Measurements from ENCODE around the gene ALK.

ALK gene

DNA sequence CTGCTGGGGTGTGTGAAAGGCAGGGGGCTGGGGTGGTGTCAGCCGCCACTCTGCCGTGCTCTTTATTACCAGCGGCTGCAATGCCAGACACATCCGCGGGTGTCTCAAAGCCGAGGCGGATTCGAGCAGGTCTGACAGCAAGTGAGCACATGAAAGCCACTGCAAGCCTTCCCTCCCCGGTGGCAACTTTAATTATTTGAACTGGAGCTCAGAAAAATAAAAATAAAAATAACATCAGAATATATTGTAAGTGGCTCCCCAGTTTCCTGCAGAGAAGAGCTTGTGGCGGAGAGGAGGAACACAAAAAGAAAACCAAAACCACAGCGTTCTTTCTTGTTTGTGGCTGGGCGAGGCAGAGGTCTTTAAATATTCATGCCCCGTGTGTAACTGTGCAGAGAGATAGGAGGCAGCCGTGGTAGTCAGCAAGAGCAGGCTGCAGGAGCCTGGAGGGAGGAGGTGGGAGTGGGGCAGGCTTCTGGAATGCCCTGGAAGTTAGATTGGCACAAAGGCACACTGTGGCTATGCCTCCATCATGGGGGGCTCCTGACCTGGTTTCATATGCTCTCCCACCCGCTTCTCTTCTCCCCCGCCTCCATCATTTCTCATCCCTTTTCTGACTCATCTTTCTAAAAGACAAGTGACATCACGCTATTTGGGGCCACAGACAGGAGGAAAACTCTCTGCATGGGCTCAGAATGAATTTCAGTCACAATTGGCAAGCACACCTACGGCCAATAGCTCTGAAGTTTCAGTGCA is 606.4 kb downstream of the ALK start:
- DNase-seq (ENCODE audit: low read depth): no peak

- DNase-seq (ENCODE audit: low read depth): no peak
Measured at GRCh38 chr2:29311458-29311857, 609.9 kb downstream of the ALK start.

GRCh38 chr2:29310650-29311348 is 610.6 kb downstream of the ALK start:
- no peak for DNase-seq (ENCODE audit: low read depth)

GRCh38 chr2:29309090-29310029 is 612.0 kb downstream of the ALK start:
- peak; percentile 49 for DNase-seq (ENCODE audit: low read depth)

DNA sequence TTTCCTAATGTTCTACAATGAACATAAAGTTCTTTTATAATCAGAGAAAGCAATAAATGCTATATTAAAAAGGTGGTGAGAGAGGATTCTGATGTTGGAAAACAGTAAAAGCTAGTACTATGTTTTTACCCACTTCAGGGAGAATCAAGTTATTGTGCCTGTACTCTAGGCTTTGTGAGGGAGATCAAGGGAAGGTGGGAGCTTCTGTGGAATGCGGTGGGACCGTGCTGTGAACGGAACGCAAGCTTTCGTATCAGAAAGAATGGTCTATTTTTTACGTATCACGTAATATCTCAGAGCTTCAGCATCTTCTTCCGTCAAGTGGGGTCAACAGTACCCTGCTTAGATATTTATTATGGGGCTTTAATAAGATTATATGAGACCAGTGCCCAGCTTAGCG is 613.0 kb downstream of the ALK start:
- DNase-seq (ENCODE audit: low read depth): no peak

DNA sequence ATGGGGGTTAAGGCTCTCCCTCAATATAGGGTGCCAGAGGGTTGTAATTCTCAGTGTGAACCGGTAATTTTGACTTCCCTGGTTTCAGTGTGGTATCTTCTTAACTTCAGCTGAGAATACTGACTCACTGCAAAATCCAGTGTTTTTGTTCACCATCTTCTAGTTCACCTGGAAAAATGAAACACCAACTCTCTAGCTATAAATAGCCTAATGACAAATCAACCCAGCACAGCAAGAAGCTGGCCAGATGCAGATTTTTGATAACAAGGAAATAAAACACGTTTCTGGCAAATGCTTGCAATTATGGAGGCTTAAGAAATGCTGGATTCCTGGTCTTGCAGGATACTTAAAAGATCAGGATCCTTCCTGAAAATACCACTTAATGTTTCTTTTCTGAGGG is 613.9 kb downstream of the ALK start:
- no peak for DNase-seq (ENCODE audit: low read depth)

- no peak for DNase-seq (ENCODE audit: low read depth)
Measured at GRCh38 chr2:29305762-29306161, 615.6 kb downstream of the ALK start.

DNA sequence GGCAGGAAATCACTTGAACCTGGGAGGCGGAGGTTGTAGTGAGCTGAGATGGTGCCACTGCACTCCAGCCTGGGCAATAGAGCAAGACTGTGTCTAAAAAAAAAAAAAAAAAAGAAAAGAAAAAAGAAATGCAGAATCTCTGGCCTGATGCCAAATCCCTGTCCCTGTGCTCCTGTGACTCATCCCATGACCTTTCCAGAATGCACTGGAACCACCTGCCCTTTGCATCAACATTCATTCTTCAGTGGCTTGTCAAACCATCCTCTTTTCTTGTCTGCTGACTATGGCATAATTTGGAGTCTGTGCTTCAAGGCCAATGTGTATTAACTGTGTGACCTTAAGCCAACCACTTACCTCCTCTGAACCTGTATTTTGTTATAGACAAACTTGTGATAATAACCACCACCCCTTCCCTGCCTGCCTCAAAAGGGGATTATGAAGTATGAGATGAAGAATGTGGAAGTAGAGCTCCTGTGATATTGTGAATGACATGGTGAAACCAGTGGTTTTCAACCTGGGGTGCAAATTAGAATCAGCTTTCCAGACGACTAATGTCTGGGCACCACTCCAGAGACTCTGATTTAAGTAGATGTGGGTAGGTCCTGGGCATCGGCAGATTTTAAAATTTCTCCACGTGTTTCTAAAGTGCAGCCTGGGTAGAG is 616.9 kb downstream of the ALK start:
- no peak for DNase-seq (ENCODE audit: low read depth)

GRCh38 chr2:29296585-29296984 is 624.8 kb downstream of the ALK start:
- no peak for DNase-seq (ENCODE audit: low read depth)

DNA sequence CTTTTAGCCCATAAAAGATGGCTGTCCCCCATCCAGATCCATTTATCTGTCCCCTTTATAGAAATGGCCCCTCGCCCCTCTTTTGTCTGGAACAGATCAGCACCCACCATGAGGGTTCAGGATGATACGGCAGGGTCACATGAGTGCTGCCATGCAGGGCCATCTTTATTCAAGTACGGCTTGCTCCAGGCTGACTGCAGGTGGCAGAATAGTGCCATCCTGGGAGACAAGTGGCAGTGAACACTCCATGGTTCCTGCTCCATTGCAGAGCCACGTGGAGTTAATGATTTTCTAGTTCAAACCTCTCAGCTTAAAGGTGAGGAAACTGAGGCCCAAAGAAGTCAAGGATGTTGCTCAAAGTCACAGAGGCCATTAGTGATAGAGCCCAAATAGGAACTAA is 625.5 kb downstream of the ALK start:
- no peak for DNase-seq (ENCODE audit: low read depth)

- no peak for DNase-seq (ENCODE audit: low read depth)
Measured at GRCh38 chr2:29293830-29294438, 627.5 kb downstream of the ALK start.

- no peak for DNase-seq (ENCODE audit: low read depth)
Measured at GRCh38 chr2:29290293-29291047, 630.9 kb downstream of the ALK start.

DNA sequence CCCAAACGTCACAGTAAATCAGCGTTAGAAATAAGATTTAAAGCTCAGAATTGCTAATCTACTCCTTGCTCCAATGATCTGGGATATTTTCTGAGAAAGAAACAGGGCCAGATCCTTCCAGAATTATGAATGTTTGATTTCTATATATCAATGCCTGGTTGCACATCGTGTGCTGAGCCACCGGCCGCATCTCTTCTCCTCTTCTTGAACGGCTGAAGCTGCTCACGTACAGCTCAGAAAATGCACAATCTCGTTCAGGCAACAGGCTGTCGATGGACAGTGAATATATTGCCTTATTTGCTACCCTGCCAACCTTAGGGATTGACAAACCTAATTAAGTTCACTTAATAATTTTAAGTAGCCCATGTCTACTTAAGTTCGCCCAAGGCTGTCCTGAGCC is 636.7 kb downstream of the ALK start:
- DNase-seq (ENCODE audit: low read depth): no peak

GRCh38 chr2:29281916-29282247 is 639.5 kb downstream of the ALK start:
- DNase-seq (ENCODE audit: low read depth): no peak

- DNase-seq (ENCODE audit: low read depth): peak; percentile 21
Measured at GRCh38 chr2:29281086-29281915, 640.1 kb downstream of the ALK start.

DNA sequence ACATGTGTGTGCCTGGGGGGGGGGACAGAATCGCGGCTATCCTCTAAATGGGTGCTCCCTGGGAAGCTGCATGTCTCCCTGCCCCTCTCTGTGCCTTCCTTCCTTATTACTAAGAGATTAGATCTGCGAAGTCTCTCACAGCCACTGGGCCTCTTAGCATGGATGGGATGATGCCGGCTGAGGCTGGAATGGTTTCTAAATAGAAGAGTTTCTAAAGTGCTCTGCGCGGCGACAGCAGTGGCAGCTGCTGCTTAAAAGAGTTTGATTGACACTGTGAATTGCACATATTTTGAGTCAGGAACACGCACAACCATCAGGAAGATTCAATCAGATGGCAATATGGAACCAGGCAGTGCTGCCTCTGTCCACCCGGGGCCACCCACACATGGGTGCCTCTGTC is 642.4 kb downstream of the ALK start:
- DNase-seq (ENCODE audit: low read depth): no peak

GRCh38 chr2:29276151-29276550 is 645.2 kb downstream of the ALK start:
- no peak for DNase-seq (ENCODE audit: low read depth)

DNA sequence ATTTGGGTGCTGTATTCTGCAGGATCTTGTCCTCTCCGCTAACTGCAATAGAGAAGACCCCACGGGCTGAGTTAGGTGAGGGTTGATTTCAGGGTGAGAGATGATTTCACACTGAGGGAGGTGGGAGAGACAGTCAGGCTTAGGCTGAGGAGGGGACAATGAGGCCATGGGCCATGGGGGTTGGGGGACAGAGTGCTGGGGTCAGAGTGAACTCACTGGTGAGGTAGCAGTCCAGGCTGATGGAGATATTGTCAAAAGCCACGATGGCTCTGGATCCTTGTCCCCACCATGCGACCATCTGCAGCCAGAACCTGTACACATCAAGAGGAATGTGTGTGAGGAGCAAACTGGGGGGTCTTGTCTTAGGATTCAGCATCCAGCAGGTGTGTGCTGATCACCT is 646.2 kb downstream of the ALK start:
- no peak for DNase-seq (ENCODE audit: low read depth)

- DNase-seq (ENCODE audit: low read depth): no peak
Measured at GRCh38 chr2:29273685-29274611, 647.4 kb downstream of the ALK start.

All from stromal cell of bone marrow (primary cell).